GM19351 (cell line): ENCODE data around the gene MRNIP.

Experiments used
- ATAC-seq: cut with Tn5 transposase; IDR thresholded peaks from one replicate; pipeline ENCODE4 v1.9.1; 2021; ENCODE audit warnings: mild to moderate bottlenecking, moderate library complexity; ENCODE audit not compliant: unreplicated experiment

MRNIP gene

GRCh38 chr5:179889885-179890284 lies 31.3 kb upstream of the MRNIP start:
- no peak for ATAC-seq

- ATAC-seq: no peak
These were observed 29.2 kb upstream of the MRNIP start for GRCh38 chr5:179887802-179888201.

- ATAC-seq: no peak
These were observed 28.5 kb upstream of the MRNIP start for GRCh38 chr5:179887095-179887494.

DNA sequence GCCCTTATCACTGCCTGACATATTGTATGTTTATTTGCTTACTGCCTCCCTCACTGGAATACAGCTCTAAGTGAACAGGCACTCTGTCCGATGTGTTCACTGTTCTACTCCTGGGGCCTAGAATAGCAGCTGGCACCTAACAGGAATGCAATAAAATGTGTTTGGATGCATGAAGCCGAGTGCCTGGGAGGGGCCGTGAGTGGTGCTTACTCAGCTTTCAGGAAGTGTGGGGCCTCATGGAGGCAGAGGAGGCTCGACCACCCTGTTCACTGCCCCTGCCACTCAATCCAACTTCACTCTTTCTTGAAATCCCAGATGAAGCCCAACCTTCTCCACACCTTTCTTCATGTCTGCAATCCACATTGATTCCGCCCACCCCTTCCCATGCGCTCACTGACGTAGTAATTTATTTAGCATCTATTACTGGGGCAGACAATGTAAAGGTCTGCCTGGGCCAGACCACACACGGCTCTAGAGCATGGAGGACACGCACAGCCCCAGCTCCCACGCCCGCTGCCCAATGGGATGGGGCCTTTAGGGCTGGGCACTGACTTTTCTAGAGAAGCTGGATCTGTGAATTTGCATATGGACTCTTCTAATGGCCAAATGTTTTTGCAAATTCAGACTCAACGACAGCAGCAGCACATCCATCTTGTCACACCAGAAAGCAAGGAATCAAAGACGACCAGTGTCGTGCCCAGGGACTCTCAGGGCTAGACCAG lies 27.7 kb upstream of the MRNIP start:
- no peak for ATAC-seq

DNA sequence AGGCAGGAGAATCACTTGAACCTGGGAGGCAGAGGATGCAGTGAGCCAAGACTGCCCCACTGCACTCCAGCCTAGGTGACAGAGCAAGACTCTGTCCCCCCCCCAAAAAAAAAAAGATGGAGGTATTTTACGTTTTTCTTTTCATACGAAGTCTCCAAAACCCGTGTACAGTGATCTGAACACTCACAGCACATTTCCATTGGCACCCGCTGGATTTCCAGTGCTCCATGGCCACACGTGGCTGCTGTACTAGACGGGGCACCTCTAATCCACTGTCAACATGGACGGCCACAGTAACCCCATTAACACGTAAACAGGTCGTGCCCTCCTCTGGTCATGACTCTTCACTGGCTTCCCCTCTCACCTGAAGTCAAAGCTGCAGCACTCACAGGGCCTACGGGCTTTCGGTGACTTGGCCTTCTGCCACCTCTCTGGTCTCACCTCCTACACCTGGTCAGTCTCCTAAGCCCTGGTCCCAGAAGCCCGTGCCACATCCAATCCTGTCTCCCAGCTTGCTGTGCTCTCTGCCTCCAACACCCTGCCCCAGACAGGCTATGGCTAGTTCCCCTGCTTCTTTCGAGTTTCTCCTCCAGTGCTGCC lies 27.0 kb upstream of the MRNIP start:
- no peak for ATAC-seq

GRCh38 chr5:179883163-179883562 lies 24.5 kb upstream of the MRNIP start:
- no peak for ATAC-seq

DNA sequence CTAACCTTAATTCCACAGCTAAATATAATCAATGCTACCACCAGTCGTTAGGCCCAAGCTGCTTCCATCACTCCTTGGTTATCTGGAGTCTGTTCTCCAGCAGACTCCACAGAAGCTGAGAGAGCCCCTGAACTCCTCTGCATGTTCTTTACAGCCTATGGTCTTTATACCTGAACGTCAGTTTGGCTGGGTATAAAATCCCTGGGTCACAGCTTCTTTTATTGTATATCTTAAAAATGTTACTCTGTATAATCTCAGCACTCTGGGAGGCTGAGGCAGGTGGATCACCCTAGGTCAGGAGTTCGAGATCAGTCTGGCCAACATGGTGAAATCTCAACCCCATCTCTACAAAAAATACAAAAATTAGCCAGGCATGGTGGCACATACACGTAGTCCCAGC lies 23.7 kb upstream of the MRNIP start:
- no peak for ATAC-seq

- no peak for ATAC-seq
These were observed 22.4 kb upstream of the MRNIP start for GRCh38 chr5:179880848-179881590.

- ATAC-seq: no peak
These were observed 21.5 kb upstream of the MRNIP start for GRCh38 chr5:179880066-179880650.

DNA sequence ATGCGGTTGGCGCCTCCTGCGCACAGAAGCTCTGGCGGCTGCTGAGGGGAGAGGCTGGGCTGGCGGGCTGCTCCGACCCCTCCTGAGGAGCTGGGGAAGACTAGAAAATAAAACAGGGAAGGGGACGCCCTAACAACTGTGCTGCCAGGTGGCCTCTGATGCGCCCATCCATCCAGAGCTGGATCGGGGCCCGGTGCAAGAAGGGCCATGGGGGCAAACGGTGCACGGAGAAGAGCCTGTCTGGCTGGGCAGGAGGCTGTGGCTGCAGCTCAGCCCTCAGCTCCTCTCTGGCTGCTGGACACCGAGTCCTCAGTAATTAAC lies 21.0 kb upstream of the MRNIP start:
- ATAC-seq: no peak

DNA sequence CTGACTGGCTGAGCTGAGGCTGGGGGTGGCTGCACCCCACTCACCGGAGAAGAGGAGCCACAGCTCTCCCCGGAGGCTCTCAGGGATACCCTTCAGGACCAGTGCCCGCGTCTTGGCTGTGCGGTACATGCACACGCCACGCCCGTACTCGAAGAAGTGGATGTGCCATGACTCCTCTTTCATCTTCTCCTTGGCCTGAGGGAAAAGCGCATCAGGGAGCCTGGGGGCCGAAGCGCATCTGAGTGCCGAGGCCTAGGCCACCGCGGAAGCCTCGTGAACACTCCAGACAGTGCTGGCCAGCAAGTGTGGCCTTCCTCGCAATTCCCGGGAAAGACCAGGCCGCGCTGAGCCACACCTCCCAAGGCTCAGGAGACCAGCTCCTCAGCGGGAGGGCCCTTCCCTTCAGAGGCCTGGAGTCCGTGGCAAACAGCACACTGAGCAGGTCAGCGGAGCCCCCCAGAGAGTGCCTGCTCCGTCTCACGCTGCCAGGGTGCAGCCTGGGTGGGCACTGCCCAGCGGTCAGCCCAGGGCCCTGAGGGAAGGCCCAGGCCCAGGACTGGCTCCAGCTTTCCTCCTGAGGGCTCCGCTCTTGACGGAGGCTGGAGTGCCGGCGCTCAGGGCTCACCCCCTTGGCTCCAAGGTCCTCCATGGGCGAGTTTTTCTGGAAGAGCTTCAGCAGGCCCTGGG lies 20.5 kb upstream of the MRNIP start:
- no peak for ATAC-seq

- no peak for ATAC-seq
These were observed 19.8 kb upstream of the MRNIP start for GRCh38 chr5:179878222-179879002.

DNA sequence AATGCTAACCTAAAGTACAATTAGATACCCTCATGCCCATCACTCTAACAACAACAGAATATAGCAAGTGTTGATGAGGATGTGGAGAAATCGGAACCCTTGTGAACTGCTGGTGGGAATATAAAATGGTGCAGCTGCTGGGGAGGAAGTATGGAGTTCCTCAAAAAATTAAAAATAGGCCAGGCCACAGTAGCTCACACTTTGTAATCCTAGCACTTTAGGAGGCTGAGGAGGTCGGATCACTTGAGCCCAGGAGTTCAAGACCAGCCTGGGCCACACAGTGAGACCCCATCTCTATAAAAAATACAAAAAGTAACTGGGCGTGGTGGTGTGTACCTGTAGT lies 18.0 kb upstream of the MRNIP start:
- no peak for ATAC-seq

DNA sequence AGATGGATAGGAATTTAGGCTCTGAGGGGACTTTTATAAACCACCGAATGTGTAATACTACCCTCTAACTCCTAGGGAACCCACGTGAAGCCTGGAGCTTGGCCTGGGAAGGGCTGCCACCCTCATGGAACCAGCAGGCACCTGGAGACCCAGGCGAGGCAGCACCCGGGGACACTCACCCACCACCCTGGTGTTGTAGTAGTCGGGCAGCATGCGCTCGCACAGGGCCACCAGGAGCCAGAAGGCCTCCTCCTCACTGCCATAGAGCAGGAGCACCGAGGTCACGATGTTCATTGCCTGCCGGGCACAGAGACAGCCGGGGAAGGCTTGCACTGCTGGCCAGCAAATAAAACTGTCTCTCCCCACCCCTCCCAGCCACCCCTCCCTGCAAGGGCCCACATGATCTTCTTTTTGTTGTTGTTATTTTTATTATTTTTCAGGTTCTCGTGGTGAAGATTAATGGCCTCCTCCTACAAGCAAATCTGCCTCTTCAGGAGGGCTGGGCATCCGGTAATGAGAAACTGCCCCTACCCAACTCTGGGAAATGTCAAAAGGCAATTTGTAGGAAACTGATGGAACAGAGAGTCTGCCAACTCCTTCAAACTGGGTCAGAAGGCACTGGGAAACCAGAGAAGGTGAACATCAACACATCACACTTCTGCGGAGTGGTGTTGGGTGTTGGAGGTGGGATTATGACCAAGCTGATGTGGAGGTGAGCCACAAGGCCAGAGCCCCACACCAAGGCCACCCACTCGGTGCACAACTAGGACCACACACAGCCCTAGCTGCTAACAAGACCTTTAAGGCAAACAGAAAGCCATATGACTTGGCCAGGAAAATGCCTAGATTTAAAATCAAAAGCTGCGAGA lies 17.4 kb upstream of the MRNIP start:
- no peak for ATAC-seq

GRCh38 chr5:179874536-179875292 lies 16.1 kb upstream of the MRNIP start:
- no peak for ATAC-seq

DNA sequence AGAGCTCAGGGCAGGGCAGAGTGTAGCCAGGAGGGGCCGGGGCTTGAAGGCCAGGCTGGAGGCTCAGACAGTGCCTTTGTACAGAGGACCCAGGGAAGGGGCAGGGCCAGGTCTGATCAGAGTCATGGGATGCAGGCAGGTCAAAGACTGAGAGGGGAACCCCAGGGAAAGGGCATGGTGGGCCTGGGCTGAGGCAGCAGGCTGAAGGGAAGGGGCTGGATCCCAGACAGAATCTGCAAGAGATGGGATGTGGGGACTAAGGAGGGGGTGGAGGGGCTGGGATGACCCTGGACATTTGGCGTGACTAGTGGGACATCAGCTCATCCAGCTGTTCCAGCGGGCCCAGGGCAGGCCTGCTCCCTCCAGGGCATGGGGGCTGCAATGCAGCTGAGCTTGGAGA lies 15.5 kb upstream of the MRNIP start:
- ATAC-seq: no peak

DNA sequence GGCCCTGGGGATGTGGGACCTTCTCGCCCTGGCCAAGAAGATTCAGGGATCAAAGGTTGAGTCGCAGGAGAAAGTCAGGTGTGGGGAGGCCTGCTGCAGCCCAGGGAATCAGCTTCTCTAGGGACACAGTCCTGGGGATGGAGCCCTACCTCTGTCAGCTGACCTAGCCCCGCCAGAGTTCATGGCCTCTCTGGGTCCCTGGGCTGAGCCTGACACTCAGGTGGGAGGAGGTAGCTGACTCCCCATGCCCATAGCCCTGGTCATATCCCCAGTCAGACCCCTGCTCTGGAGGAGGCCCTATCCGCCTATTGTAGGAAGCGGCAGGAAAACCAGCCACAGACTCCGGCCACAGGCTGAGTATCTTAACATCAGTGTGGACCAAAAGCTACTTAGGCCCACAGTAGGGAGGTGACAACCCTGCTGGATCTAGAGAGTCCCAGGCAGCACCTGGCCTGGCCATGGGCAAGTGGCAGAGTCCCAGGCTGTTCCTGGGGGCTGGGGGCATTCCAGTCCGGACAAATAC lies 15.0 kb upstream of the MRNIP start:
- no peak for ATAC-seq

DNA sequence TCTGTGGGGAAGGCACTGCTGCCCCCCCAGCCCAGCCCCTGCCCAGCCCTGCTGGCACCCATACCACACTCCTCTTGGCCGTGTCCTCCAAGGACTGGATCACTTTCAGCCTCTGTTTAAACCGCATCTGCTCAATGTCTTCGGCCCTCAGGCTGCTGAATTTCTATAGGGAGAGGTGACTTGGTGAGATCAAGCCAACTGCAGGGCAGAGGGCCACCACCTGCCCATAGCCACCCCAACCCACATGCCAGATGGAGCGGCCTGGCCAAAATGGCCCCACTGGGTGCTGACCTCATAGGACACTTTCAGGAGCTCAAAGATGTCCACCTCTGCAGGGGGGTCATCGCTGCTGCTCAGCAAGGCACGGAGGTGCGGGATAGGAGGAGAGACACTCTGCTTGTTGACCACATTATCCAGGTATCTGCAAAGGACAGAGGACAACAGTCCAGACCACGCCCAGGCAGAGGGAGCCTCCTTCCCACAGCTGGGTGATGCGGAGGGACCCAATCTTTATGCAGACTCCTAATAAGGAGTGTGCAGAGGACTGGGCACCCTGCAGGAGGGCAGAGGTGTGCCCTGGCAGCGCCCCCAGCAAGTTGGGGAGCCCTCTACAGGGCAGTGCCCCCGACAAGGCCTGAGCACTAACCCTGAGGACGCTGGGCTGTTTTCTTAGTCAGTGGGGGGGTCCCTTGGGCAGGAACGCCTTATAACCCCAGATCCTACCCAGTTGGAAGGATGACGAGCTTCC lies 14.4 kb upstream of the MRNIP start:
- ATAC-seq: no peak
